HG03135 (cell line): ENCODE measurements around the gene ADAM12.
"Not testable (repeated sequence)": the region's sequence is repeated elsewhere in the genome, so short reads cannot be mapped to it uniquely, and the experiment has no call there.

Experiments used
- ATAC-seq: cut with Tn5 transposase; IDR thresholded peaks from one replicate; pipeline ENCODE4 v1.9.1; 2021; ENCODE audit warnings: mild to moderate bottlenecking, moderate library complexity; ENCODE audit not compliant: unreplicated experiment

The ADAM12 gene

DNA sequence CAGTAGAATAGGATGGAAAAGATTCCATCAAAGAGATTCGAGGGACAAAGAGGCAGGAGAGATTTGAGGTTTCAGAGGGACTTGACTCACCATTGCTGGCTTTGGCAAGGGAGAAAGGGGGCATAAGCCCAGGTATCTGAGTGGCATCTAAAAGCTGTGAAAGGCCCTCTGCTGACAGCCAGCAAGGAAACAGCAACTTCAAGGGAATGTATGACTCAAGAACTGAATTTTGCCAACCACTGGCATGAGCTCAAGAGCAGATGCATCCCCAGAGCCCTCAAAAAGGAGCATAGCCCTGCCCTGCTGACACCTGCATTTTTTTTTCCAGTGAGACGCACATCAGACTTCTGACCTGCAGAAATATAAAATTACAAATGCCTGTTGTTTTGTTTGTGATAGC lies 19.6 kb upstream of the ADAM12 start:
- no peak for ATAC-seq

- ATAC-seq: no peak
Observed at GRCh38 chr10:126405239-126405775, 17.0 kb upstream of the ADAM12 start.

GRCh38 chr10:126402721-126403695 lies 14.7 kb upstream of the ADAM12 start:
- ATAC-seq: no peak

GRCh38 chr10:126400641-126401040 lies 12.4 kb upstream of the ADAM12 start:
- ATAC-seq: no peak

DNA sequence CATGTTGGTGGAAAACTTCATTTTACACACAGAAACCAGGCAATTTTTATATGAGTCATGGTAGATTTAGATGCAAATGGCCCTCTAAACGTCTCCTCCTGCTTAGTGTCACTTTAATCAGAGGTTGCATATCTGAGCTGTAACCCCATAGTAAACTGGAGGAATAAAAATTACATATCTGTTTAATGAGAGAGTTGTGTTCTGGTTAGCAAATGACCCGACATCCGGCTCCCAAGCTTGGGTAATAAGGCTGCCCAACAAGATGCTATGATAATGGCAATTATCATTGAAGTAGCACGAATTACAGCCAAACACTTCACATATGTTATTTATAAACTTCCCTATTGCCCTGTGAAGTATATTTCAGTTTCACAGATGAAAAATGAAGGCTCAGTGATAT lies 10.6 kb upstream of the ADAM12 start:
- ATAC-seq: no peak

- no peak for ATAC-seq
Observed at GRCh38 chr10:126398383-126398743, 10.1 kb upstream of the ADAM12 start.

DNA sequence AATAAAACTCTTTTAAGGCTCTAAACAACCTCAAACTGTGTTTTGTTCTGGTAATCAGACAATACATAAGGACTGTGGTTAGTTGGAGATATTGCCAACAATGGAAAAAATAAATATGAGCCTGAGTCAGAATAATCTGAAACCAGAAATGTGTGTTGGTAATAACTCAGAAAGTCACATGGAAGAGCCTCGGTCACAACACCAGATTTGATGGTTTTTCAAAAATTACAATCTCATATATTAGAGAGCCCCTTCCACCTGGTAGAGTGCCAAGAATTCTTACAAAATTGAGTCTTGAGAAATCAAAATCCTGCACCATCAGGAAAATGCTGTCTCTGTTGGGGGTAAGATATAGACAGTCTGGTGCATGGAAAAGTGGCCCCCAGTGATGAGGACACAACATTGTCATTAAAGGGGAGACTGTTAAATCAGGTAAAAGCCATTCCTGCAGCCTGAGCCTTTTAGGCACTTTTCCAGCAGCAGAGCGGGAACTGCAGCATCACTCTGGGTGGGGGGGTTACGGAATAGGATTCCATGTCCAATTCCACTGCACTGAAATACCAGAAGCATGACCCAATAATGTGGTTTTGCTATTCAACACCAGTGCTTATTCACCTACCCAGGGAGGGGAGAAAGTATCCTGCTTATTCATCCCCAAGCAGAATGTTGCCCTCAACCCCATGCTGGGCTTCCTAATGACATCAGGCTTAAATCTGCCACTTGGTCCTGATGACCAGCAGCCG lies 9.5 kb upstream of the ADAM12 start:
- no peak for ATAC-seq

DNA sequence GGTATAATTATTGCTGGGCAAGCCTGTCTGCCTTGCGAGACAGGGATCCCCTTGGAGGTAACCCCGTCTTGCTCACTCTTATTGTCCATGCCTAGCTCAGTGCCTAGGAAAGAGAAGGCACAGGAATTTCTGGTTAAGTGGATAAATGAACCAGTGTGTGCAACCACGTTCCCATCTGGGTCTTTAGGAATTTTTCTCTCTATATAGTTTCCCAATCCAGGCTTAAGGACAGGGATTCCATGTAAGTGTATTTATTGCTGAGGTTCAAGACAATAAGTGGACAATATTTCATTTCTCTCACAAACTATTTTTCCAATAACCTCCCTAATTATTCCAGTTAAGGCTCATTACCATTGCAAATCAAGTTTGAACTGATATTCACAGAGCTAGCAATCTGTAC lies 8.9 kb upstream of the ADAM12 start:
- ATAC-seq: no peak

GRCh38 chr10:126394948-126395347 lies 6.7 kb upstream of the ADAM12 start:
- no peak for ATAC-seq

DNA sequence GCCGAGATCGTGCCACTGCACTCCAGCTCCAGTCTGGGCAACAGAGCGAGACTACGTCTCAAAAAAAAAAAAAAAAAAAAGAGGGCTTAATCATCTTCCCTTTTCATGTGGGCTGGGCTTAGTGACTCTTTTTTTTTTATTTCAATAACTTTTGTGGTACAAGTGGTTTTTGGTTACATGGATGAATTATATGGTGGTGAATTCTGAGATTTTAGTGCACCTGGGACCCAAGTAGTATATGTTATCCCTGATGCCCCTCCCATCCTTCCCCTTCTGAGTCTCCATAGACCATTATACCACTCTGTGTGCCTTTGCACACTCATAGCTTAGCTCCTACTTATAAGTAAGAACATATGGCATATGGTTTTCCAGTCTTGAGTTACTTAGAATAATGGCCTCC lies 4.8 kb upstream of the ADAM12 start:
- no peak for ATAC-seq

DNA sequence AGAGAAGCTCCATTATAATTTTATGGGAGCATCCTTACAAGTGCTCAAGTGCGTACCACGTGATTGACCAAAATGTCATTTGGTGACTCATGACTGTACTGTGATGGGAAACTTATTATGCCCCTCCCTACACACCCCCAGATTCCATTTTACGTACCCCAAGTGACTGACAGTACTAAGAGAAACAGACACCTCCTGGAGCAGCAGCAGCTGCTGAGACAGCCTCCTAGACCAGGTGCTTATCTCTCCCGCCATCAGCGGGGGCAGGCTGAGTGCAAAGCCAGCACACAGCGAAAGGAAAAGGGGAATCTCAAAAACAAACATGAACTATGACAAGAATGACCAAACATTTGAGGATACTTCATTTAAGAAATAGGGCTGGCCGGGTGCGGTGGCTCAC lies 4.2 kb upstream of the ADAM12 start:
- no peak for ATAC-seq

GRCh38 chr10:126392068-126392467 lies 3.8 kb upstream of the ADAM12 start:
- ATAC-seq: no peak

DNA sequence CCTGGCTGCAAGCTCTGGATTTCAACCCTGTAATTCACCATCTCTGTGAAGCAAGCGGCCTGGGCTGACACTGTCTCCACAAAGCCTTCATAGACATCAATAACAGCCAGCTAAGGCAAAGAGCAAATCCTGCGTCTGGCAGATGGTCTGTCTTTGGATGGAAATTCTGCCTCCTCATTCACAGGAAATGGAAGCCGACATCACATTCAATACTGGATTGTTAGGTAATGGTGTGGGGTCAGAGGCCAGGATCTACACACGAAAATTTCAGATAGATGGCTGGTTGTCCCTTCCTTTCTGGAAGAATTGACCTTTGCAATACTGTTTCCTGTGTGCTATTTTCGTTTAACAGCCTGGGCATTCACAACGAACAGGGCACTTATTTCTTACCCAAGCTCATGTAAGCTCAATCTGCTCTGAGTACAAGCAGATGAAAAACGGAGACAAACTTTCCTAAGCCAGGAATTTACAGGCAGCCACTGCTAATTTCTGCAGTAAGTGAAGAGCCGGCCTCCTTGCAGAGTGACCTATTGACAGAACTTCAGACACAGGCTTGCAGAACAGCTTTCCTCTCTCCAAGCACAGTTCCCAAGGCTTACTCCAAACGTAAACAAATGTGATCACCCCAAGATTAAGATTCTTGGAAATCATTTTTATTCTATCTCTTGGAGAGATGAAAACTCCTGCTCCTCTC lies 3.1 kb upstream of the ADAM12 start:
- ATAC-seq: no peak

- ATAC-seq: no peak
Observed at GRCh38 chr10:126390324-126390723, 2.0 kb upstream of the ADAM12 start.

GRCh38 chr10:126387041-126387921 lies 996 bp downstream of the ADAM12 start:
- ATAC-seq: no peak

- no peak for ATAC-seq
Observed at GRCh38 chr10:126384269-126384873, 3.9 kb downstream of the ADAM12 start.

GRCh38 chr10:126380352-126381076 lies 7.8 kb downstream of the ADAM12 start:
- ATAC-seq: no peak

GRCh38 chr10:126379166-126379565 lies 9.1 kb downstream of the ADAM12 start:
- ATAC-seq: not testable (repeated sequence)

GRCh38 chr10:126376956-126377355 lies 11.3 kb downstream of the ADAM12 start:
- no peak for ATAC-seq
